DND-41 (cell line): ENCODE data around the gene GRIA4.

ENCODE experiments used
- CTCF ChIP-seq: IDR thresholded peaks from 2 replicates; pipeline ENCODE4 v1.5.1; 2012; ENCODE audit warnings: borderline replicate concordance, low read length, moderate library complexity, mild to moderate bottlenecking; ENCODE audit not compliant: poor library complexity, severe bottlenecking; ENCODE audit errors: extremely low read depth
- EZH2 ChIP-seq: IDR thresholded peaks from 3 replicates; pipeline ENCODE4 v1.6.1; 2012; ENCODE audit warnings: borderline replicate concordance, low read depth, mild to moderate bottlenecking, moderate library complexity, low read length, inconsistent platforms; ENCODE audit not compliant: severe bottlenecking

- TF ChIP-seq CTCF = no peak
- no peak for TF ChIP-seq EZH2
Measured at GRCh38 chr11:105912666-105913065, 302.8 kb downstream of the GRIA4 start.
